GM18499 (cell line): ENCODE measurements around the gene MTCH1.

Experiments
- ATAC-seq: cut with Tn5 transposase; IDR thresholded peaks from one replicate; pipeline ENCODE4 v1.9.1; 2021; ENCODE audit warnings: moderate number of reproducible peaks; ENCODE audit not compliant: insufficient read depth, unreplicated experiment

The MTCH1 gene, protein sequence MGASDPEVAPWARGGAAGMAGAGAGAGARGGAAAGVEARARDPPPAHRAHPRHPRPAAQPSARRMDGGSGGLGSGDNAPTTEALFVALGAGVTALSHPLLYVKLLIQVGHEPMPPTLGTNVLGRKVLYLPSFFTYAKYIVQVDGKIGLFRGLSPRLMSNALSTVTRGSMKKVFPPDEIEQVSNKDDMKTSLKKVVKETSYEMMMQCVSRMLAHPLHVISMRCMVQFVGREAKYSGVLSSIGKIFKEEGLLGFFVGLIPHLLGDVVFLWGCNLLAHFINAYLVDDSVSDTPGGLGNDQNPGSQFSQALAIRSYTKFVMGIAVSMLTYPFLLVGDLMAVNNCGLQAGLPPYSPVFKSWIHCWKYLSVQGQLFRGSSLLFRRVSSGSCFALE

GRCh38 chr6:36985808-36986703, at the start of gene MTCH1:
Gene MTCH1 (minus strand): TSS chr6:36986196. CDS start chr6:36986173, 23 bp downstream.
- peak; percentile 51 for ATAC-seq

GRCh38 chr6:37033819-37034795, 48.1 kb upstream of the MTCH1 start:
- no peak for ATAC-seq

DNA sequence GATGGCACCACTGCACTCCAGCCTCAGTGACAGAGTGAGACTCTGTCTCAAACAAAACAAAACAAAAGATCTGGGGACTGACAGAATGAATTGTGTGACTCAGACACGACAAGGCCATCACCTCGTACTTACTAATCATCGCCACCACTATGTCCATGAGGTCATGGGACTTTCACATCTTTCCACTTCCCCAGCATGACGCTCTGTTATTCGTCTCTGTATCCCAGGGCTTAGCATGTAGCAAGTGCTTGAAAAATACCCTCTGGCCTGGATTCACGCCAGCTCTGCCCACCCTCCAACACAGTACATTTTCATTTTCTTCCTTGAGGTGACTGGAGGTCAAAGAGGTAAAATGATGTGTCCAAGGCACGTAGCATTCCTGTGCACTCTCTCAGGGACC, 47.3 kb upstream of the MTCH1 start:
- ATAC-seq, result no peak

DNA sequence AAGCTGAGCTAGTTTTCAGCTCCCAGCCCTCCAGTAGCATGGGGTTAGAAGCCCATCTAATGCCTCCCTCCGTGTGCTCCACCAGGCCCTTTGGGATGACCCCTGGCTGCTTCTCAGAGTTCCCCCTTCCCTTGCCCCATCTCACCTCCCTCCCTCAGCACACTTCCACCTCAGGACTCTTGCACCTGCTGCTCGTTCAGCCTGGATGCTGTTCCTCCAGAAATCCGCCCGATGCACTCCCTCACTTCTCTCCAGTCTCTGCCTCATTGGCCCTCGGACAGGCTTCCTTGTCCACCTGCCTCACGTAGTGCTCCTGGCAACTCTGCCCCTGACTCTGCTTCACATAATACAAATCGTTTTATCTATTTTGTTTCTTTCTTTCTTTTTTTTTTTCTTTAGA, 46.2 kb upstream of the MTCH1 start:
- no peak for ATAC-seq

GRCh38 chr6:37030599-37030998, 44.6 kb upstream of the MTCH1 start:
- no peak for ATAC-seq

DNA sequence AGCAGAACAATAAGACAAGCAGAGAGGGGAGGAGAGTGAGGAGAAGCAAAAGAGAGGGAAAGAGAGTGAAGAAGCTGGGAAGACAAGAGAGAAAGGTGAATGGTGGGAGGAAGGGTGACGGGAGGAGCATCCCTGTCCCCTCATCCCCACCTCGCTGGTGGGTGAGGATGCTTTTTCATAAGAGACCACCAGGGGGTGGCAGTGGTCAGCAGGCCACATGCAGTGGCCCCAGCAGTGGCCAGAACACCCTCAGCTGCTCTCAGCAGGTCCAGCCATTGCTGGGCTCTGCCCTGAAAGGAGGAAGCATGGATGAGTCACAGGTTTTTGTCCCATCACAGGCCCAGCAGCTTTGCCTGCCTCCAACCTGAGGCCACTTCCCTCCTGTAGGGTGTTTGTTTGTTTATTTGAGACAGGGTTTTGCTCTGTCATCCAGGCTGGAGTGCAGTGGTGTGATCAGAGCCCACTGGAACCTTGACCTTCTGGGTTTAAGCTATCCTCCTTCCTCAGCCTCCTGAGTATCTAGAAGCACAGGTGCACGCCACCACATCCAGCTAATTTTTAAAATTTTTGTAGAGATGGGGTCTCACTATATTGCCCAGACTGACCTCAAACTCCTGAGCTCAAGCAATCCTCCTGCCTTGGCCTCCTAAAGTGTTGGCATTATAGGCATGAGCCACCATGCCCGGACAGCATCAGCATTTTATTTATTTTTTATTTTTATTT, 43.4 kb upstream of the MTCH1 start:
- ATAC-seq, result no peak

DNA sequence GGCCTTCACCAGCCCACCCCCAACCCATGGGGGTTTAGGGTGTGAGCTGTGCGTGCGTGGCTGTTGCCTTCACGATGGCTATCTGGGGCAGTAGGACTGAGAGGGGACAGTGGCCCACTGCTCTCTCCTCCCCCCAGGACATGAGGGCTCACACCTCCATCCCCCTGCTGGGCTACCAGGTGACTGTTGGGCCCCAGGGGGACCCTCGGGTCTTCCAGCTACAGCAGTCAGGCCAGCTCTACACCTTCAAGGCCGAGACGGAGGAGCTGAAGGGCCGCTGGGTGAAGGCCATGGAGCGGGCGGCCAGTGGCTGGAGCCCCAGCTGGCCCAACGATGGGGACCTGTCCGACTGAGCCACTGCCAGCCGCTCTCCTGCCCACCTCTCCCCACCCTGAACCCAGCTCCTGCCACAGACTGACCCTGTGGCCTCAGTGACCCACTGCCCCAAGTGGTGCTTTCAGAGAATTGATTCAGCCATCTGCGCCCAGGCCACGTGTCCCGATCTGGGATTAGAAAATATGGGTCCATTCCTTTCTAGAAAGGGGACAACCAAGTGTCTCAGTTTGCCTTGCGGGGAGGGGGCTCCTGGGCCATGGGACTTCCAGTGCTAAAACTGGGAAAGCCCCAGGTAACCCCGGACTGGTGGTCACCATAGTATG, 41.9 kb upstream of the MTCH1 start:
- ATAC-seq, result no peak

DNA sequence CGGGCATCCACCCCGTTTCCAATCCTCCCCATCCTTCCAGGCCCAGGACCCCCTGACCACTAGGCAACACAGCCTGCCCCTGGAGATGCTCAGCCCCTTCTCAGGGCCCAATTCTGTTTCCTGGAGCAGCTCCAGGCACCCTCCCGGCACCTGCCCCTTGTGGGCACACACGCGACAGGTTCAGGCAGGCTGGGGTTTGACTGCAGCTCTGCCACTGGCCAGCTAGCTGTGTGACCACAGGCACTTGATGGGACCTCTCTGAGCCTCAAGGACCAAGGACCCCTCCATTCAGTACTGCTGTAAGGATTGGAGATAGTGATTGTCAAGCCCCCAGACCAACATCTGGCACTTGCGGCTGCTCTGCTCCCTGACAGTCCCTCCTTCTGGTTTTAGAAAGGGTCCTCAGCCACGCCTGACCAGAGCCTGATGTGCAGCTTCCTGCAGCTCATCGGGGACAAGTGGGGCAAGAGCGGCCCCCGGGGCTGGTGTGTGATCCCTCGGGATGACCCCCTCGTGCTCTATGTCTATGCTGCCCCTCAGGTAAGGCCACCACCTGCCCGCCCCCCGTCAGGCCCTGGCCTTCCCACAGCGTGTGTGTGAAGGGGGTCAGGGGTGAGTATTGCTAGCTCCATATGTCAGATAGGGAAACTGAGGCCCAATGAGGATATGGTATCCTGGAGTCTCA, 41.2 kb upstream of the MTCH1 start:
- no peak for ATAC-seq

DNA sequence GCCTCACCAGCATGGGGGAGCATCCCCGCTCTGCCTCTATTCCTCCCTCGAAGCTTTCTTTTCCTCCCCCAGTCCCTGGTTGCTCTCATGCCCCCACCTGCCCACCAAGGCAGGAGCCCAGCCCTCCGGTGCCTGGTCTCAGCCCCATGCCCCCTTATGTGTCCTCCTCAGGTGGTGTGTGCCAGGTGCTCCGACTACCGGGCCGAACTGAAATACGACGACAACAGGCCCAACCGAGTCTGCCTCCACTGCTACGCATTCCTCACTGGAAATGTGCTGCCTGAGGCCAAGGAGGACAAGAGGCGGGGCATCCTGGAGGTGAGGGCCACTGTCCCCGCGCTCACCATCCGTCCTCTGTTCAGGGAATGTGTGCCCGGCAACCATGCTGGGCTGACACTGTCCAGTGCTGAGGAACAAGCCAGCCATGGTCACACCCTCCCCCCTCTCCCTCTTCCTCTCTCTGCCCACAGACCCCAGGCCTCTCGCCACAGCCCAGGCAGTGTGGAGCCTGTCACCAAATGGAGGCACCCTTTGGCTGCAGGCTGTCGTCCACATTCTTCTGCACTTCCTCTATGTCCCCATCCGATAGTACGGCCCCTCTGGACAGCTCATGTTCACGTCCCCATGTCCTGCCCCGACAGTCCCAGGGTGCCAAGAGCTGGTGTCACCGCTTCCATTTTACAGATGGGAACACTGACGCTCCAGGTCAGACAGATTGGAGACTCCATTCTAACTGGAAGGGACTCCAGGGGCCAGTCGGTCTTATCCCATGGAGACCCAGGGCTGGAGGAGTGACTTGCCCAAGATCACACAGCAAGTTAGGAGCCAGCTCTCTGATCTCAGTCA, 39.8 kb upstream of the MTCH1 start:
- ATAC-seq, result no peak

- no peak for ATAC-seq
Observed at GRCh38 chr6:37024656-37025337, 38.8 kb upstream of the MTCH1 start.

DNA sequence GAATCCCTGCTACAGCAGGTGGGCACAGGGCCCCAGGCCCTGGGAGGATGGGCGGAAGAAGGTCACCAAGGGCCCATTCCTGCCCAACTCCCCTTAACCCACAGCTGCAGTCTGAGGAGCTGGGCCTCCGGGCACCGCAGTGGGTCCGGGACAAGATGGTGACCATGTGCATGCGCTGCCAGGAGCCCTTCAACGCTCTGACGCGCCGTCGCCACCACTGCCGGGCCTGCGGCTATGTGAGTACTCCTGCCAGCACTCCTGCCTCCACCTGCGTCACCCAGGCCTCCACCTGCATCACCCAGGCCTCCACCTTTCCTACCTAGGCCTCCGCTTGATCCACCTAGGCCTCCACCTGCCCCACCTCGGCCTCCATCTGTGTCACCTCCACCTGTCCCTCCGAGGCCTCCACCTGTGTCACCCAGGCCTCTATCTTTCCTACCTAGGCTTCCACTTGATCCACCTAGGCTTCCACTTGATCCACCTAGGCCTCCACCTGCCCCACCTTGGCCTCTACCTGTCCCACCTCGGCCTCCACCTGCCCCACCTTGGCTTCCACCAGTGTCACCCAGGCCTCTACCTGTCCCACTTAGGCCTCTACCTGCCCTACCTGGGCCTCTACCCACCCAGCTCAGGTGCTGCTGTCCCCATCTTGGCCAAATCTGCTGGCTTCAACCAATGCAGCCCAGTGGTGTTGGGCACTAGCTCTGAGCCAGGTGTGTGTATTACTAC, 36.3 kb upstream of the MTCH1 start:
- ATAC-seq, result no peak

DNA sequence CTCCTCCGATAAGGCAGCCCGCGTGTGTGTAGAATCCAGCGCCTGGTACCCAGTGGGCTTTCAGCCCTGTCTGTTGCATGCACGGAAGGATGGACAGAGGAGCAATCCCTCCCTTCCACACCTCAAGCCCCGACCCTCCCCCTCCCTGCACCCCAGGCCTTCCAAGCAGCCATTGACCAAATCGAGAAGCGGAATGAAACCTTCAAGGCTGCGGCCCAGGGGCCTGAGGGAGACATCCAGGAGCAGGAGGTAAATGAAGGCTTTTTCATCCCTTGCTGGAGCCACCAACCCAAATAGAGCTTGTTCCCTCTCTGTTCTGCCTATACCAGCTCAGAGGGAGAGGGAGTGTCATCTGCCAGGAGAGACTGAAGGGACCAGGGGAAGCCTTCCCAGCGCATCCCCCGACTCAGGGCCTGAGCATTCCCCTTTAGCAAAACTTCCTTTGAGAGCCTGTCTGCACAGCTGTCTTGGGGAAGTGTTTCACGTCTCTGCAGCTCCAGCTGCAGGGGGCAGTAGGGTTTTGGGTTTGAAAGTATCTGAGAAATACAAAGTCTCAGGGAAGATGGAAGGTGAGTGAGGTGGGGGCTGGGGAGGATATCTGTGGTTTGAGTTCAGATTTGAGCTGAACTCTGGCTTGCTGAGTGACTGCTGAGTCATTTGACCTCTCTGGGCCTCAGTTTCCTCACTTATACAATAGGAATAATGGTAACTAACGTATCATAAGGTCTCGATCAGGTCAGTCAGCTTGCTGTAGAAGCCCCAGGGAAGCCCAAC, 35.5 kb upstream of the MTCH1 start:
- no peak for ATAC-seq

DNA sequence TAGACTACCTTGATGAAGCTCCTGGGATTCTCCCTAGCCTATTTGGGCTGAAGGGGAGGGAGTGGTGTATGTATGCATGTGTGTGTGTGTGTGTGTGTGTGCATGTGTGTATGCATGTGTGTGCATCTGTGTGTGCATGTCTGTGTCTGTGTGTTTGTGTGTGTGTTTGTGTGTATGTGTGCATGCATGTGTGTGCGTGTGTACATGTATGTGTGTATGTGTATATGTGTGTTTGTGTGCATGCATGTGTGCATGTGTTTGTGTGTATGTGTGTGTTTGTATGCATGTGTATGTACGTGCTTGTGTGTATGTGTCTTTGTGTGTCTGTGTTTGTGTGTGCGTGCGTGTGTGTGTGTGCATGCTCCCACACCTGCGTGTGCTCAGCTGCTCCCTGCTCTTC, 34.8 kb upstream of the MTCH1 start:
- no peak for ATAC-seq

GRCh38 chr6:37020381-37020780, 34.4 kb upstream of the MTCH1 start:
- no peak for ATAC-seq

DNA sequence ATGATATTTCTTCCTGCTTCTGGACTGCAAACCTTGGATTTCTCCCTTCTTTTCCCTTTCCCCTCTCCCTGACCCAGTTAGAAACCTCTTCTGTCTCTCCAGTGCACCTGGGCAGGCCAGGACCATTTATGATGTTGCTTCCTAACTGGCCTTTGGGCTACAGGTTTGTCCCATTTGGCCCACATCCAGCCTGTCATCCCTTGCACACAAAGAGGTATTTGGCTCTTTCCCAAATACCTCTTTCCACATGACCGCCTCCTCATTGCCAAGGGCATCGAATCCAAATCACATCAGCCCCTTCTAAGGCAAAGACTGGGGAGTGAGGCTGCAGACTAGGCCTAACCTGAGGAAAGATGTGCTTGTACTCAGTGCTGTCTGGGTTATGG, 33.1 kb upstream of the MTCH1 start:
- ATAC-seq, result no peak
